Sigmoid colon (tissue), 4 donors: Measurements from ENCODE around the gene CALCR.

Experiments used
- CTCF ChIP-seq, 4 experiments: fragments of 450-650 bp in 3 of 4; fragments of 200-600 bp in 1 of 4; IDR thresholded peaks; one replicate each; pipeline ENCODE4 v1.5.1; 2016 to 2019; ENCODE audit warnings: antibody characterized with exemption in 4 of 4, mild to moderate bottlenecking in 3 of 4, moderate library complexity in 2 of 4
- POLR2A ChIP-seq, 2 donors: fragments of 450-650 bp; IDR thresholded peaks; one replicate each; pipeline ENCODE4 v1.6.1; 2016; ENCODE audit warnings: antibody characterized with exemption in 2 of 2, mild to moderate bottlenecking in 2 of 2, moderate library complexity in 2 of 2
- POLR2AphosphoS5 ChIP-seq, 4 donors: sonication (generic); formaldehyde crosslinking; IDR thresholded peaks; one replicate each; pipeline ENCODE4 v1.6.1; 2017; ENCODE audit warnings: antibody characterized with exemption in 4 of 4

GRCh38 chr7:93448176-93448575 lies 126.3 kb downstream of the CALCR start:
- TF ChIP-seq CTCF (IDR thresholded peaks at IDR 0.05) (no peak), POLR2AphosphoS5 (IDR thresholded peaks at IDR 0.05) (no peak), POLR2A (IDR thresholded peaks at IDR 0.05) (no peak)
